ENCODE measurements around the gene FUT9. TPM values are rescaled to one million over a fixed set of nuclear protein-coding genes. Genes with fewer than 3 reads are reported as not detected.

The FUT9 gene
- total RNA-seq (2022; extraction: Qiagen RNA extraction), result not detected in 5 replicates

GRCh38 chr6:96015518-96016333 lies at the start of gene FUT9:
TSS of gene FUT9 (plus strand) at chr6:96015974. CDS start at chr6:96203156, 187,182 bp downstream.

